Neutrophil (primary cell): ENCODE results near the gene SLC35B1.

Experiments used
- H3K27ac ChIP-seq: fragments of 200-600 bp; sonication (generic); 2 replicates; pipeline ENCODE4 v1.5.1; 2016; ENCODE audit warnings: mild to moderate bottlenecking, moderate library complexity
- H3K27me3 ChIP-seq: fragments of 200-600 bp; sonication (generic); 2 replicates; pipeline ENCODE4 v1.6.0; 2016; ENCODE audit warnings: mild to moderate bottlenecking
- H3K36me3 ChIP-seq: fragments of 200-600 bp; sonication (generic); 2 replicates; pipeline ENCODE4 v1.5.1; 2017
- H3K4me1 ChIP-seq, 2 experiments: fragments of 200-600 bp in 1 of 2; sonication (generic) in 1 of 2; 1 replicate in 1 of 2; 2 replicates in 1 of 2; pipeline versions ENCODE4 v1.5.1 to v1.6.1; 2013 to 2016; ENCODE audit warnings: low read depth in 1 of 2, low read length in 1 of 2, mild to moderate bottlenecking in 1 of 2, moderate library complexity in 1 of 2; ENCODE audit not compliant: control insufficient read depth in 1 of 2, insufficient read depth in 1 of 2
- H3K4me3 ChIP-seq, 2 experiments: fragments of 200-600 bp in 1 of 2; sonication (generic) in 1 of 2; 1 replicate in 1 of 2; 2 replicates in 1 of 2; pipeline ENCODE4 v1.5.1; 2013 to 2016; ENCODE audit warnings: low read depth in 1 of 2, low read length in 1 of 2, mild to moderate bottlenecking in 1 of 2, moderate library complexity in 1 of 2
- H3K9me3 ChIP-seq: fragments of 200-600 bp; sonication (generic); 2 replicates; pipeline ENCODE4 v1.5.1; 2016
- TF ChIP-seq, protein P1 (sequence below): fragments of 200-600 bp; sonication (generic); IDR thresholded peaks from 2 replicates; pipeline ENCODE4 v1.5.1; 2016; ENCODE audit warnings: antibody characterized with exemption

Gene SLC35B1

DNA sequence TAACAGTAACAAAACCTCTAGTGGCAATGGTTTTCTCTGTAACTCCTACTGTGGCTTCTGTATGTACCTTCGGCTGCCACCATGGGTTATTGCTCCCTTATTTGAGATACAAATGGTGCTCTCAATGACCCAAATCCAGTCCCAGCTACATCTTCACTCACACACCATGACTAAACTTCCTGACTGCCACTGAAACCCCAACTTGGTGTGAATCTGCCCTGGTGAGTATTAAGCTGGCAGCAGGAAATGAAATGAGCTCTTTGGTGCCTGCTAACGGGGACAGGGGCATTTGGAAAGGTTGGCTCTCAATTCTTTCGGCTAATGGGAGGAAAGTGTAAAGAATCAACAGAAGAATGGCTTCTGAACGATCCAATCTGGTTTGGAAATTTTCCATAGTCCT, 7.5 kb upstream of the SLC35B1 start:
- H3K9me3 ChIP-seq: no peaks in the 10 kb centered on the region
- H3K27ac ChIP-seq: peak overlapping the region; percentile 2
- H3K4me1 ChIP-seq: no peaks in the 10 kb centered on the region
- H3K27me3 ChIP-seq: no peaks in the 10 kb centered on the region
- TF ChIP-seq, protein P1, sequence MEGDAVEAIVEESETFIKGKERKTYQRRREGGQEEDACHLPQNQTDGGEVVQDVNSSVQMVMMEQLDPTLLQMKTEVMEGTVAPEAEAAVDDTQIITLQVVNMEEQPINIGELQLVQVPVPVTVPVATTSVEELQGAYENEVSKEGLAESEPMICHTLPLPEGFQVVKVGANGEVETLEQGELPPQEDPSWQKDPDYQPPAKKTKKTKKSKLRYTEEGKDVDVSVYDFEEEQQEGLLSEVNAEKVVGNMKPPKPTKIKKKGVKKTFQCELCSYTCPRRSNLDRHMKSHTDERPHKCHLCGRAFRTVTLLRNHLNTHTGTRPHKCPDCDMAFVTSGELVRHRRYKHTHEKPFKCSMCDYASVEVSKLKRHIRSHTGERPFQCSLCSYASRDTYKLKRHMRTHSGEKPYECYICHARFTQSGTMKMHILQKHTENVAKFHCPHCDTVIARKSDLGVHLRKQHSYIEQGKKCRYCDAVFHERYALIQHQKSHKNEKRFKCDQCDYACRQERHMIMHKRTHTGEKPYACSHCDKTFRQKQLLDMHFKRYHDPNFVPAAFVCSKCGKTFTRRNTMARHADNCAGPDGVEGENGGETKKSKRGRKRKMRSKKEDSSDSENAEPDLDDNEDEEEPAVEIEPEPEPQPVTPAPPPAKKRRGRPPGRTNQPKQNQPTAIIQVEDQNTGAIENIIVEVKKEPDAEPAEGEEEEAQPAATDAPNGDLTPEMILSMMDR: no peak
- no peak overlapping the region for H3K4me3 ChIP-seq
- peaks cover 92% of the 10 kb centered on the region for H3K36me3 ChIP-seq

DNA sequence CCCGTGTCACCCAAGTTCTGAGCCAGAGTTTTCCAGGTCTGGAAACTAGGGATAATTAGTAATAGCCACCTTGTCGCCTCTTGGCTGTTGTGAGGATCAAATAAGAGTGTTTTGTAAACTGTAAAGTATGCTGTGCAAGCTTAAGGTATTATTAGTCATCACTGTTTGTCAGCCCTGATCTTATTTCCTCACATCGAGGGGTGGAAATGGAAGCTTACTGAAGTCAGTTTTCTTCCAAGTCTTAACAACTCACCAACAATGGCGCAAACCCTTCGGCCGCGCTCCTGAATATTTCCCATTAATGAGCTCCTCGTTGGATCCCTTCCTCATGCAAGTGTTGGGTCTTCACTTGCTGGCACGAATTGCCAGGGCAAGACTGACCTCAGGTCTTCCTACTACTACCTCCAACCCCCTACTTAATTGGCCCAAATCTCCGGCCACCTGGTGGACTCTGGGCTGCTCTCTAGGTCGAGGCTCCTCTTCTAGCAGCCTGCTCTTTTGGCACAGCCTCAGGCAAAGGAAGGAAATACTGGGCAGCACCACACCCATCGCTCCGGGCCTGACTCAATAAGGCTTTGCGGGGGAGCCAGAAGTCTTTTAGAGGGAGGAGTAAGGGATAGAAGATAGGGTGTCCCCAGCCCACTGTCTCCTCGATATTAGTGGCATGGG, 885 bp upstream of the SLC35B1 start:
- peaks cover 52% of the 10 kb centered on the region for H3K36me3 ChIP-seq
- no peaks in the 10 kb centered on the region for H3K9me3 ChIP-seq
- H3K4me1 ChIP-seq: peaks cover 19 to 21% of the 10 kb centered on the region in 2 experiments
- TF ChIP-seq, protein P1: no peak
- H3K27me3 ChIP-seq: no peaks in the 10 kb centered on the region
- H3K27ac ChIP-seq: peak overlapping the region; percentile 91
- H3K4me3 ChIP-seq: peak overlapping the region; percentile 84 to 90

DNA sequence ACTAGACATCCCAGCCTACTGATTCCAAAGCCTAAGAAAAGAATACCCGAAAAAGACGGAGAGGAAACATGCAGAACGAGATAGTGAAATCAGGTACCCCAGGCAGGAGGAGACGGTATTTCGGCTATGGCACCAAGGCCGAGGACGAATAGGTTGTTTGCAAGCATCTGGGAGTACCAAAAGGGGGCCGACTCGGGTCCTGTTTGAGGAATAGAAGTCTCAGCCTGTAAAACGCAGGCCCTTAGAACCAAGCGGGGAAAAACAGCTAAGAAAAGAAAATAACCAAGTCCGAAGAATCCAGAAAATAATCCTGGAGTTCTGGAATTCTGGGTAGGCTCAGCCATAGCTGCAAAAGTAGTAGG, 537 bp downstream of the SLC35B1 start:
- peaks cover 19 to 21% of the 10 kb centered on the region in 2 experiments for H3K4me1 ChIP-seq
- H3K4me3 ChIP-seq: peak overlapping the region; percentile 84 to 90
- H3K27me3 ChIP-seq: no peaks in the 10 kb centered on the region
- TF ChIP-seq, protein P1: no peak
- H3K36me3 ChIP-seq: peaks cover 52% of the 10 kb centered on the region
- no peaks in the 10 kb centered on the region for H3K9me3 ChIP-seq
- peak overlapping the region; percentile 91 for H3K27ac ChIP-seq

DNA sequence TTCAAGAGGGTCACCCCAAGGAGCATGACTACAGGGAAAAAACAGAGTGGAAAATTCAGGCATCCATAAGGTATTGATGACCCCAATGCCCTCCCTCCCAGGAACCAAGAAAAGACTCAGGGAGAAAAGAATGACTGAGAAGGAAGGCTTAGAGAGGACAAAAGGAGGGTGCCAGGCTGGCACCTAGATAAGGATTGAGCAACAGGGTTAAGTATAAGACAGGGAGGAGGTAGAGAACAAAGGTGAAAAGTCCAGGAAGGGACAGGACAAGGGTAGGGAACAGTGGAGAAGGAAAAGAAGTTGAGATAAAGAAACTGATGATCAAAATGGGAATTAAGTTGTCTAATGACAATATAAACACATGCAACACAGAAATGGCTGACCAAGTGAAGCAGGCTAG, 2.5 kb downstream of the SLC35B1 start:
- H3K4me3 ChIP-seq: no peak overlapping the region
- H3K36me3 ChIP-seq: peaks cover 54% of the 10 kb centered on the region
- H3K9me3 ChIP-seq: no peaks in the 10 kb centered on the region
- no peak overlapping the region for H3K27ac ChIP-seq
- peaks cover 19 to 21% of the 10 kb centered on the region in 2 experiments for H3K4me1 ChIP-seq
- H3K27me3 ChIP-seq: no peaks in the 10 kb centered on the region
- TF ChIP-seq, protein P1: no peak

DNA sequence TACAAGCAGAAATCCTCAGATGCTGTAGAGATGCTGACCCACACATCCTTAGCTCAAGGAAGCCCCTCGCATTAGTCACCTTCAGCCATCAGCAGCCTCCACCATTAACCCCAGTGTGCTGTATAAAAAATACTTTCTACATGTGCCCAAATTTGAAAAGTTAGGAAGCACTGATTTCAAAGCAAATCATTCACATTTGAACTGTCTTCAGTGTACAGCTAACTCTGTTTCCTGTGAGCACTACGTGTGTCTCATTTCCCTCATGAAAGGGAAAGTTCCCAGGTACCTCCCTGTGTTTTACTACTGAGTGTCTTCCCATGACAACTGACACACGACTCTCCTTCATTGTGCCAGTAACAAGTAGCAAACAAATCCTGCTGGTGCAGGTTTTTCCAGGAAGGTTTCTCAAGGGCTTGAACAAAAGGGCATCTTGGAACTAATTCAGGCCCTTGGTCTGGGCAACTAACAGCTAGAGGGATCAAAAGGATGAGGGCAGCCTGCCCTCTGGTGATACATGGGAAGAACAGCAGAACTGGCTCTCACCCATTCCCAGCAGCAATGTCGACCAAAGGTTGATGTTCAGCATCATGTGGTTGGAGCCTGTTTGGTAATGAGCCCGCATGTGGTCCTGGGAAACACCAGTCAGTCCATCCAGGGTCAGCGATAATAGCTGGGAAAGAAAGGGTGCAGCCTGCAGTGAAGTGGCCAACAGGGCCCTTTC, 4.0 kb downstream of the SLC35B1 start:
- TF ChIP-seq, protein P1: no peak
- peaks cover 15 to 18% of the 10 kb centered on the region in 2 experiments for H3K4me1 ChIP-seq
- no peaks in the 10 kb centered on the region for H3K9me3 ChIP-seq
- no peaks in the 10 kb centered on the region for H3K27me3 ChIP-seq
- no peak overlapping the region for H3K27ac ChIP-seq
- H3K36me3 ChIP-seq: peaks cover 64% of the 10 kb centered on the region
- H3K4me3 ChIP-seq: no peak overlapping the region
